ENCODE results near the gene ATOH8. TPM values are rescaled to one million over a fixed set of nuclear protein-coding genes. Genes with fewer than 3 reads are reported as not detected.

Gene ATOH8
- total and polyA plus RNA-seq, 10 of the 15 experiments (the other 5 are each of a cell fraction or from before 2014, with no cell fraction given), result 0.03 to 0.60 TPM; not detected in 8

- intact Hi-C loops (cut with micrococcal nuclease; ENCODE audit: unreplicated experiment) (no loop called here), in situ Hi-C loops (cut with MboI) (no loop called here)
- H3K4me1 ChIP-seq (ENCODE audit: control insufficient read depth, insufficient read depth, low read length), result peaks cover 3% of the 10 kb centered on the region; the same call in 1 of the 2 replicates
- no peak overlapping the region for H3K4me2 ChIP-seq (ENCODE audit: control insufficient read depth, insufficient read depth)
- 33% methylated on average over 9 of the region's 9 CpGs for WGBS (ENCODE audit: insufficient coverage, insufficient replicate concordance, low lambda C conversion rate, missing lambda C conversion rate)
- FAIRE-seq, result no peak
- H2AFZ ChIP-seq (ENCODE audit: control insufficient read depth, low read depth, low read length), result no peak overlapping the region
- no peak; the same call in 1 of the 3 replicates for ATAC-seq
- H3K4me3 ChIP-seq, result no peak overlapping the region
- no peaks in the 10 kb centered on the region for H3K79me2 ChIP-seq (ENCODE audit: control insufficient read depth, insufficient read depth, low read length)
- no peaks in the 10 kb centered on the region for H4K20me1 ChIP-seq (ENCODE audit: control insufficient read depth, insufficient read depth)
- peaks cover 0 to 16% of the 10 kb centered on the region in 2 experiments; a peak in 3 of 4 replicates for H3K27me3 ChIP-seq (replicated peaks in 1 of 2; ENCODE audit: control insufficient read depth in 2 of 2, insufficient read depth in 2 of 2, low read length in 1 of 2)
- RAD21 ChIA-PET (ENCODE audit: unreplicated experiment), result interaction anchor here (0.8 to 5.3 kb wide), 8 partner anchors 9 to 339 kb away, joined by 3 to 20 read pairs (median 4); partner anchors contain the start of gene RNF181
- no peak overlapping the region for H3K27ac ChIP-seq (ENCODE audit: control insufficient read depth, insufficient read depth)
- no peak for DNase-seq (ENCODE audit: low read depth, low spot score)
- SMC1A ChIA-PET (ENCODE audit: uncharacterized antibody, unreplicated experiment), result interaction anchor here (1.1 to 2.5 kb wide), 4 partner anchors 12 to 73 kb away, joined by 3 to 13 read pairs (median 5); no protein-coding TSS in a partner anchor
- POLR2A ChIA-PET, result interaction anchor here (0.8 to 1.4 kb wide), 3 partner anchors 10 to 76 kb away, joined by 3 to 4 read pairs (median 4); no protein-coding TSS in a partner anchor
- no TSS peak for BruUV-seq (replicated peaks)
- CTCF ChIA-PET, result interaction anchor here (1.0 to 6.6 kb wide), 9 partner anchors 9 to 339 kb away, joined by 3 to 56 read pairs (median 4); no protein-coding TSS in a partner anchor
- H3K9me3 ChIP-seq (replicated peaks; ENCODE audit: control insufficient read depth, insufficient read depth, low read length), result no peaks in the 10 kb centered on the region; the same call in 2 of the 3 replicates
- no peak overlapping the region for H3K9ac ChIP-seq (ENCODE audit: control insufficient read depth, insufficient read depth, low read length)
- TF ChIP-seq CTCF (IDR thresholded peaks at IDR 0.05 in 2 of 3, conservative IDR thresholded peaks at IDR 0.05 in 1 of 3; ENCODE audit: control insufficient read depth in 2 of 3, extremely low read depth in 1 of 3, insufficient read depth in 1 of 3, low read depth in 3 of 3, low read length in 3 of 3) (no peak), CBX3 (IDR thresholded peaks at IDR 0.05; ENCODE audit: borderline replicate concordance, low read depth) (no peak), ZZZ3 (IDR thresholded peaks at IDR 0.05; ENCODE audit: control insufficient read depth, insufficient read length, low read depth) (no peak), ETV6 (conservative IDR thresholded peaks at IDR 0.05 in 1 of 2, IDR thresholded peaks at IDR 0.05 in 1 of 2; ENCODE audit: borderline replicate concordance in 1 of 2, low read depth in 1 of 2) (no peak), RUNX3 (IDR thresholded peaks at IDR 0.05; ENCODE audit: low read length) (0 out of 2 replicates have a peak, but pooled peaks have one; percentile 6), IKZF1 (conservative IDR thresholded peaks at IDR 0.05) (0 out of 2 replicates have a peak, but pooled peaks have one; percentile 14), TCF12 (IDR thresholded peaks at IDR 0.05; ENCODE audit: low read depth, low read length) (no peak), SMARCA5 (IDR thresholded peaks at IDR 0.05) (no peak)
- H3K36me3 ChIP-seq (ENCODE audit: control insufficient read depth in 2 of 2, insufficient read depth in 2 of 2, low read length in 1 of 2), result no peaks in the 10 kb centered on the region
Observed at GRCh38 chr2:85741211-85741832, 12.5 kb upstream of the ATOH8 start.
